ENCODE results near the gene ANO9.
A peak's percentile ranks its signal among the peaks of the same experiment; 100 is the strongest.

Gene ANO9

GRCh38 chr11:441418-442274, at the start of gene ANO9:
TSS of gene ANO9 (minus strand) at chr11:442011. CDS start at chr11:441926, 85 bp downstream.
- peak; percentile 24 to 56 (median 48) for DNase-seq (ENCODE audit: low read depth in 2 of 3, low spot score in 1 of 3)

- DNase-seq (ENCODE audit: low read depth in 2 of 3, low spot score in 1 of 3) = no peak
Observed at GRCh38 chr11:491358-491757, 49.5 kb upstream of the ANO9 start.

GRCh38 chr11:490930-491260, 49.1 kb upstream of the ANO9 start:
- no peak for DNase-seq (ENCODE audit: low read depth in 2 of 3, low spot score in 1 of 3)

GRCh38 chr11:490186-490929, 48.5 kb upstream of the ANO9 start:
- no peak for DNase-seq (ENCODE audit: low read depth in 2 of 3, low spot score in 1 of 3)

GRCh38 chr11:489610-490185, 47.9 kb upstream of the ANO9 start:
- no peak for DNase-seq (ENCODE audit: low read depth in 2 of 3, low spot score in 1 of 3)

- DNase-seq (ENCODE audit: low read depth in 2 of 3, low spot score in 1 of 3) = no peak
Observed at GRCh38 chr11:488992-489391, 47.2 kb upstream of the ANO9 start.

- no peak for DNase-seq (ENCODE audit: low read depth in 2 of 3, low spot score in 1 of 3)
Observed at GRCh38 chr11:488579-488978, 46.8 kb upstream of the ANO9 start.

- no peak for DNase-seq (ENCODE audit: low read depth in 2 of 3, low spot score in 1 of 3)
Observed at GRCh38 chr11:488062-488461, 46.3 kb upstream of the ANO9 start.

GRCh38 chr11:487571-488021, 45.8 kb upstream of the ANO9 start:
- no peak for DNase-seq (ENCODE audit: low read depth in 2 of 3, low spot score in 1 of 3)

- DNase-seq (ENCODE audit: low read depth in 2 of 3, low spot score in 1 of 3) = no peak
Observed at GRCh38 chr11:486189-486588, 44.4 kb upstream of the ANO9 start.

GRCh38 chr11:484616-485015, 42.8 kb upstream of the ANO9 start:
- no peak for DNase-seq (ENCODE audit: low read depth in 2 of 3, low spot score in 1 of 3)

- DNase-seq (ENCODE audit: low read depth in 2 of 3, low spot score in 1 of 3) = no peak
Observed at GRCh38 chr11:479311-479710, 37.5 kb upstream of the ANO9 start.

GRCh38 chr11:477052-477715, 35.4 kb upstream of the ANO9 start:
- no peak for DNase-seq (ENCODE audit: low read depth in 2 of 3, low spot score in 1 of 3)

GRCh38 chr11:476416-476815, 34.6 kb upstream of the ANO9 start:
- DNase-seq (ENCODE audit: low read depth in 2 of 3, low spot score in 1 of 3) = no peak

GRCh38 chr11:475941-476340, 34.1 kb upstream of the ANO9 start:
- DNase-seq (ENCODE audit: low read depth in 2 of 3, low spot score in 1 of 3) = no peak

- no peak for DNase-seq (ENCODE audit: low read depth in 2 of 3, low spot score in 1 of 3)
Observed at GRCh38 chr11:474914-475506, 33.2 kb upstream of the ANO9 start.

GRCh38 chr11:473962-474785, 32.4 kb upstream of the ANO9 start:
- no peak for DNase-seq (ENCODE audit: low read depth in 2 of 3, low spot score in 1 of 3)

- no peak for DNase-seq (ENCODE audit: low read depth in 2 of 3, low spot score in 1 of 3)
Observed at GRCh38 chr11:473415-473814, 31.6 kb upstream of the ANO9 start.

- DNase-seq (ENCODE audit: low read depth in 2 of 3, low spot score in 1 of 3) = no peak
Observed at GRCh38 chr11:472816-473215, 31.0 kb upstream of the ANO9 start.

GRCh38 chr11:472272-472671, 30.5 kb upstream of the ANO9 start:
- DNase-seq (ENCODE audit: low read depth in 2 of 3, low spot score in 1 of 3) = no peak
